Hindlimb muscle (tissue), 1 donor: ENCODE data around the gene CENPP. TPM values are rescaled to one million over a fixed set of nuclear protein-coding genes. Genes with fewer than 3 reads are reported as not detected.

Source experiments
- DNase-seq: peaks from one replicate; pipeline ENCODE4 v3.0.0-alpha.2; 2013
- polyA plus RNA-seq: library from polyadenylated mRNA; unstranded; fragments of 120-200 nt; gene quantifications from one replicate; pipeline ENCODE4 v1.2.1, GENCODE V29; 2013; ENCODE audit not compliant: insufficient read length

The CENPP gene
- polyA plus RNA-seq, 1 donor = 4.9 TPM

DNA sequence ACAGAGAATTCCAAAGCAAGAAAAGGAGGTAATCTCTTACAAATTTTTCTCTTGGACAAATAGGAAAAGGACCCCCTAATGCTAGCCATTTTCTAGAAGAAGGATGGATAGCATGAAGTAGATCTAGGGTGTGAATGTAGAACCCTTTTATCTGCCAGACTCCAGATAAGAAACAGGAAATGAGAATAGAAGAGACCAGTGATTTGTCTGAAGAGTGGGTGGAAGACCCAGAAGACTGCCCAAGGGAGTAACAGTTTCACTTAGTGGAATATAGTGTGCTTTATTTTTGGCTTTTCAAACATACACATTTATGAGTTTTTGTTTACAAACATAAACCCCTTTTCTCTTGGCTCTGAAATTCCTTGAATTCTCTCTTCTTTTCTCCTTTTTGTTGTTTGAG, 185.0 kb downstream of the CENPP start:
- no peak for DNase-seq

DNA sequence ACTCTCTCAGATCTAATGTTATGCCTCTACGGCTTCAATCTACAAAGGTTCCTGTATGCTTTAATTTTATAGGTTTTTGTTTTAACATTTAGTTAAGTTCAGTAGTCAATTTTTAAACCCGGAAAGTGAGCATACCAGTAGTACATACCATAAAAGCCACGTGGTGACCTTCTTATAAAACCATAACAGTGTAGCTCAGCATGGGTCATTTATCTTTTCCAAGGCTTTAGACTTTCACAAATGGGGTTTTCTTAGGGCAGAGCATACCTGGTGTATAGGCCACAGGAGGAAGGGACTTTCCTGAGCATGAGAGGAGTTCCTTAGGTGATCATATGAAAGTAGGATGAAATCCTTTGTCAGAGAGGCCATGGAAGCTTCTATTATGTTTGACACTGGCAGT, 186.9 kb downstream of the CENPP start:
- no peak for DNase-seq

GRCh38 chr9:92513349-92513748, 187.6 kb downstream of the CENPP start:
- no peak for DNase-seq

- DNase-seq = no peak
Measured at GRCh38 chr9:92514635-92515034, 188.9 kb downstream of the CENPP start.

DNA sequence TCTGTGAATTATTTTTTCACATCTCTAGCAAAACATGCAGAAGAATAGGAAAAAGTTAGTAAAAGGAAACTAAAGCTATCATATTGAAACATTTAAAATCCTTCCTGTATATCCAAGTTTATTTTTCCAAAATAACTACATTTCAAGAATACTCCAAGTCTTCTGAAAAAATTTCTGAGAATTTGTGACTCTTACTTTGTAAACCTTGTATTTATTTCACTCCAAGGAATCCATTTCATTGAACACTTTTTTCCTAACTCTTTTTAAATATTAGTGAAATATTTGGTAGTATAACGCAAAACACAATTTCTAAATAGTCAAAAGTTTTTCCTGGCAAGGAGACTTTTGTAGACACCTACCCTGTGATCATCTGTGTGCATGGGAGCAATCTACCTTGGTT, 190.8 kb downstream of the CENPP start:
- no peak for DNase-seq

- DNase-seq = no peak
Measured at GRCh38 chr9:92517046-92517445, 191.3 kb downstream of the CENPP start.

GRCh38 chr9:92518199-92518598, 192.4 kb downstream of the CENPP start:
- DNase-seq = no peak

DNA sequence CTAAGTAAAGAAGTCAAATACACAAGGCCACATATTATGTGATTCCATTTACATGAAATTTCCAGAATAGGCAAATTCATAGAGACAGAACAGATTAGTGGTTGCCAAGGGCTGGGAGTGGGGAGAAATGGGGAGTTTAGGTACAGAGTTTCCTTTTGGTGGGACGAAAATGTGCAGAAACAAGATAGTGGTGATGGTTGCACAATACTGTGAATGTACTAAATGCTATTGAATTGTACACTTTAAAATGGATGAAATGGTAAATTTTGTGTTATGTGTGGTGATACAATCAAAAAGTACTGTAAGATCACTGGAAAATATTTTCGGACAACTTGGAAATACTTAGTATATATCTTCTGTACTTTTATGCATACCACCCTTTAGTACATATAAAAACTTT, 195.1 kb downstream of the CENPP start:
- DNase-seq = no peak

DNA sequence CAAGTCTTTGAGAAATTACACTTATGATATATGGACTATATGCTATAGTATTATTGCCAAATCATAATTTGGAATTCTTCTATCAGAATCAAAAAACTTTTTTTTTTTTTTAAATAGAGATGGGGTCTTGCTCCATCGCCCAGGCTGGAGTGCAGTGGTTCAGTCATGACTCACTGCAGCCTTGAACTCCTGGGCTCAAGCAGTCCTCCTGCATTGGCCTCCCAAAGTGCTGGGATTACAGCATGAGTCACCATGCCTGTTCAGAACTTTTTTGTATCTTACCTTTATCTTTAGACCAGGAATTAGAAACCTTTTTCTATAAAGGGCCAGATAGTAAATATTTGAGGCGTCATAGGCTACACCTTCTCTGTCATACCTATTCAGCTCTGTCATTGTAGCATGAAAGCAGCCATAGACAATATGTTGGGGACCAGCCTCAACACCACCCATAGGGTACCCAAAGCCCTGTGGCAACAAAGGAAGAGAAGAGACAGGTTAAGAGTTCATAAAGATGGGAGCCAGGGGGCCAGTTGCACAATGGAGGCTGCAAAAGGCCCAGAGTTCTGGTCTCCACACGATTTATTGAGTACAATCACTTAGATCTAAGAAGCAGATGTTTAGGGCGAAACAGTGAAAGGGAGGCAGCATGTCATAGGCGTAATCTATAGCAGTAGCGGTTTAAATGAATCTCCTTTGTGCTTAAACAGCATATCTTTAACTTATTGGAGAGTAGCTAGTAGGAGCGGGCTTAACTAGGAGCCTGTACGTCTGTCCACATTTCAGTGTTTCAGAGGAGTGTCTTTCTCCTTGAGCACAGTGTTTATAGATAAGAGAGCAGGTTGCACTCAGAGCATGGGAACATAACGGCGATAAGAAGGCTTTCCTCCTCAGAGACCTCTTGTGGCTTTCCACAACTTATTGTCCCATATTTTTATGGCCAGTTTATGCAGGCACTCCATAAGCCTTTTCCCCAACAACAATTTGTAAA, 197.5 kb downstream of the CENPP start:
- DNase-seq = no peak

- DNase-seq = no peak
Measured at GRCh38 chr9:92524881-92525280, 199.1 kb downstream of the CENPP start.

GRCh38 chr9:92525306-92525705, 199.6 kb downstream of the CENPP start:
- DNase-seq = no peak

DNA sequence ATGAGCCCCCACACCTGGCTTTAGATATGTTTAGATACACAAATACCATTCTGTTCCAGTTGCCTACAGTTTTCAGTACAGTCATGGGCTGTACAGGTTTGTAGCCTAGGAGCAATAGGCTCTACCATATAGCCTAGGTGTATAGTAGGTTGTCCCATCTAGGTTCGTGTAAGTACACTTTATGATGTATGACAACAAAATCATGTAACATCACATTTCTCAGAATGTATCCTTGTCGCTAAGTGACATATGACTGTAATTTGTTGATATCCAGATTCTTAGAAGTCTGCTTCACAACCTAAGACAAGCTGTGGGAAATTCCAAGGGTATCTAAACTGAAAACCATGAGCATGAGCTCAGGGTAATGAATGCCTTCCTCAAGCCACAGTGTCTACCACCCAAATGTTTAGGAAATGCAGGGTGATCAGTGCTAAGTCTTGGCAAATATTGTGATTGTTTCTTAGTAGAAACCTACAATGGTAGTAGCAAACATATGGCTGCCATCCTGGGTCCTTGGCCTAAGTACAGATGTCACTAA, 201.6 kb downstream of the CENPP start:
- no peak for DNase-seq

DNA sequence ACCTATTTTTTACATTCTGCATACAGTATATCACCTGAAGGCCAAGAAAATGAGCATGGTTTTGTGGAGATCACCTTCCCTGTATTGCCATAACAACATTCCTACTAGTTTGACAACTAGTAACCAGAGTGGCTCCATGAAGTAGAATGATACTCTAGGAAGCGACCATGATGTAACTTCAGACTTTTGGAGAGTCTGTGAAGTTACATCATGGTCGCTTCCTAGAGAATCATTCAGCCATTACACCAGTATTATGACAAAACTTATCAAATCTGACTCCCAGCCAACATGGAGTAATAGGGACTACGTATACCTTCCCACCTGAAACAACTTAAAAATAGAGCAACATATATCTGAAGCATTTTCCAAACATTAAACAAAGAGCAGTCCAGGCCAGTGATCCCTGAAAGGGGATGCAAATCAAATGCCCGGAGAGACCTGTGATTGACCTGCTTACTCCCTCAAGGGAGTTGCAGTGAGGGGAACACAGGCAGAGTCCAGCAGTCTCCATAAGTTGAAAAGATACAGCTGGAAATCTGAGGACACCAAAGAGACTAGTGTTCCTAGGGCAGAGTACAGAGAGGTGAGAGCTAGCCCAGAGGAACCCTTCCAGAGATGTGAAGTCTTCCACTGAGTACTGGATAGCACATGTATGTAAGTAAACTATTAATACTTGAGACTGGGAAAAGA, 202.2 kb downstream of the CENPP start:
- peak; percentile 33 for DNase-seq

DNA sequence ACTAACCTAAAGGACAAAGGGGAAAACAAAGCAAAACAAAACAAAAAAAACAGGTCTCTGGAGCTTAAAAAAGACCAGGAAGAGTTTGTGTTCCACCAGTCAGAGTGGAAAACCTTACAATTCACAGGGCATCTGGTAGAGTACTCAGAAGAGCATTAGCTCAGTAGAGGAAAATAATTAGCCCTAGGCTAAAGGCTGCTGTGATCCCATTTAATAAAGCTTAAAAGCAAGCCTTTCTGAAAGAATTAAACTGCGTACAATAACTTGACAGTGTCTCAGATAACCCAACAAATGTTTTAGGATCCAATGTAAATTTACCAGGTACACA, 202.7 kb downstream of the CENPP start:
- DNase-seq = peak; percentile 47

- DNase-seq = no peak
Measured at GRCh38 chr9:92529124-92529523, 203.4 kb downstream of the CENPP start.

- no peak for DNase-seq
Measured at GRCh38 chr9:92530893-92531292, 205.1 kb downstream of the CENPP start.

GRCh38 chr9:92534204-92534603, 208.5 kb downstream of the CENPP start:
- no peak for DNase-seq

- peak; percentile 39 for DNase-seq
Measured at GRCh38 chr9:92534674-92535073, 208.9 kb downstream of the CENPP start.

- peak; percentile 70 for DNase-seq
Measured at GRCh38 chr9:92535940-92536850, 210.4 kb downstream of the CENPP start, which contains the start of gene ECM2. ECM2 (minus strand) TSS chr9:92535990; CDS start chr9:92522866, 13,124 bp downstream.

DNA sequence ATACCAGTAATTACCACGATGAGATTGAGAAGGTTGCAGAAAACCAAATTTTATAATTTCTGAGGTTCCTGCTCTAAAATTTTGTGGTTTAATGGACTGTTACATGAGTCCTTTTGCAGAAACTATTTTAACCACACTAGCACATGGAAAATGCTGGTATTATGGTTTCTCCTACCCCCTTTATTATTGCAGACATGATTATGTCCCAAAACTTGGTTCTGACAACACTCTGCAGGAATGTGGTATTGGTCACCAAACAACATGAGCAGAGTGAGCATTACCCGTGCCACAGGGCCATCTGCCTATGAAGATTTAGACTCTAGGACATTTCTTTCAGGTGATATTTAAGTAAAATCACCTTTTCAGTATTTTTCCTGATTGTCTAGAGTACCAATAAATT, 212.8 kb downstream of the CENPP start:
- no peak for DNase-seq

DNA sequence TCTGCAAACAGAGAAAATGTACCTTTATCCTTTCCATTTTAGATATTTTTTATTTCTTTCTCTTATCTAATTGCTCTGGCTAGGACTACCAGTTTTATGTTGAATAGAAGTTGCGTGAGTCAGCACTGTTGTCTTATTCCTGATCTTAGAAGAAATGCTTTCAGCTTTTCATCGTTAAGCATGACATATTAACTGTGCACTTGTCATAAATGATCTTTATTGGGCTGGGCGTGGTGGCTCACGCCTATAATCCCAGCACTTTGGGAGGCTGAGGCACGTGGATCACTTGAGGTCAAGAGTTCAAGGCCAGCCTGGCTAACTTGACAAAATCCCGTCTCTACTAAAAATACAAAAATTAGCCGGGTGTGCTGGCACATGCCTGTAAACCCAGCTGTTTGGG, 218.2 kb downstream of the CENPP start:
- DNase-seq = no peak

- no peak for DNase-seq
Measured at GRCh38 chr9:92545002-92545510, 219.3 kb downstream of the CENPP start.
